MM.1S (cell line): ENCODE results near the gene ZNF346.
"Not testable (repeated sequence)": the region's sequence is repeated elsewhere in the genome, so short reads cannot be mapped to it uniquely, and the experiment has no call there.

Source experiments
- DNase-seq: peaks from one replicate; pipeline ENCODE4 v3.0.0-alpha.2; 2015
- H2AFZ ChIP-seq: fragments of 300-600 bp; sonication (generic); 2 replicates; pipeline ENCODE4 v1.6.0; 2016; ENCODE audit warnings: antibody characterized with exemption, low read length
- H3F3A ChIP-seq: fragments of 300-600 bp; sonication (generic); 2 replicates; pipeline ENCODE4 v1.6.1; 2016; ENCODE audit warnings: mild to moderate bottlenecking, antibody characterized with exemption, low read length, moderate library complexity, mixed read lengths; ENCODE audit not compliant: insufficient read depth
- H3K27ac ChIP-seq: fragments of 300-600 bp; sonication (generic); 2 replicates; pipeline ENCODE4 v1.5.1; 2016; ENCODE audit warnings: mild to moderate bottlenecking, low read length
- H3K27me3 ChIP-seq: fragments of 300-600 bp; sonication (generic); replicated peaks from 2 replicates; pipeline ENCODE4 v1.6.0; 2016; ENCODE audit warnings: low read length; ENCODE audit not compliant: insufficient read depth
- H3K36me3 ChIP-seq: fragments of 300-600 bp; sonication (generic); replicated peaks from 2 replicates; pipeline ENCODE4 v1.6.1; 2016; ENCODE audit warnings: mild to moderate bottlenecking, low read length, mixed read lengths; ENCODE audit not compliant: insufficient read depth
- H3K4me1 ChIP-seq: fragments of 300-600 bp; sonication (generic); 2 replicates; pipeline ENCODE4 v1.6.1; 2016; ENCODE audit warnings: low read length, mixed read lengths
- H3K4me2 ChIP-seq: fragments of 300-600 bp; sonication (generic); 2 replicates; pipeline ENCODE4 v1.6.0; 2016; ENCODE audit warnings: low read depth, low read length
- H3K4me3 ChIP-seq: fragments of 300-600 bp; sonication (generic); 2 replicates; pipeline ENCODE4 v1.5.1; 2016; ENCODE audit warnings: low read length, mixed read lengths
- H3K79me2 ChIP-seq: fragments of 300-600 bp; sonication (generic); 2 replicates; pipeline ENCODE4 v1.6.1; 2016; ENCODE audit warnings: mixed run types, low read length, mixed read lengths
- H3K9ac ChIP-seq: fragments of 300-600 bp; sonication (generic); 2 replicates; pipeline ENCODE4 v1.6.1; 2016; ENCODE audit warnings: low read length, mixed read lengths
- H3K9me2 ChIP-seq: fragments of 300-600 bp; sonication (generic); replicated peaks from 2 replicates; pipeline ENCODE4 v1.6.1; 2016; ENCODE audit warnings: mild to moderate bottlenecking, low read length, mixed read lengths; ENCODE audit not compliant: insufficient read depth
- H3K9me3 ChIP-seq: fragments of 300-600 bp; sonication (generic); replicated peaks from 2 replicates; pipeline ENCODE4 v1.6.1; 2016; ENCODE audit warnings: mild to moderate bottlenecking, low read length, mixed read lengths; ENCODE audit not compliant: insufficient read depth
- H4K20me1 ChIP-seq: fragments of 300-600 bp; sonication (generic); 2 replicates; pipeline ENCODE4 v1.6.1; 2016; ENCODE audit warnings: mild to moderate bottlenecking, low read length, moderate library complexity, mixed read lengths; ENCODE audit not compliant: insufficient read depth
- CTCF ChIP-seq: fragments of 300-600 bp; sonication (generic); IDR thresholded peaks from 2 replicates; pipeline ENCODE4 v1.5.1; 2016; ENCODE audit warnings: antibody characterized with exemption, low read length, mixed read lengths
- EZH2 ChIP-seq: fragments of 300-600 bp; sonication (generic); optimal IDR thresholded peaks from 2 replicates; pipeline ENCODE3; 2017; ENCODE audit warnings: low read depth, mild to moderate bottlenecking, antibody characterized with exemption, low read length, mixed read lengths
- EZH2phosphoT487 ChIP-seq: fragments of 300-600 bp; sonication (generic); IDR thresholded peaks from 2 replicates; pipeline ENCODE4 v1.6.1; 2018; ENCODE audit warnings: antibody characterized with exemption, low read length

ZNF346 gene

GRCh38 chr5:177022386-177023302 is at the start of gene ZNF346:
TSS of gene ZNF346 (plus strand) at chr5:177022696. CDS start at chr5:177022739, 43 bp downstream.
- H3K9me2 ChIP-seq, result no peaks in the 10 kb centered on the region
- peak within 1 kb of the TSS; percentile 80 for H2AFZ ChIP-seq
- H3K4me3 ChIP-seq, result peak within 1 kb of the TSS; percentile 97
- peak within 1 kb of the TSS; percentile 92 for H3K4me2 ChIP-seq
- TF ChIP-seq EZH2phosphoT487 (no peak), CTCF (peak; percentile 49)
- peaks cover 5% of the 10 kb centered on the region; the same call in 1 of the 2 replicates for H3F3A ChIP-seq
- no peaks in the 10 kb centered on the region for H4K20me1 ChIP-seq
- peaks cover 5% of the 10 kb centered on the region; the same call in 1 of the 2 replicates for H3K4me1 ChIP-seq
- peak within 1 kb of the TSS; percentile 95 for H3K9ac ChIP-seq
- H3K9me3 ChIP-seq, result no peaks in the 10 kb centered on the region
- no peaks in the 10 kb centered on the region for H3K36me3 ChIP-seq
- peaks cover 33% of the 10 kb centered on the region for H3K79me2 ChIP-seq
- peak; percentile 95 for DNase-seq
- H3K27me3 ChIP-seq, result no peaks in the 10 kb centered on the region
- peak within 1 kb of the TSS; percentile 43; the same call in 1 of the 2 replicates for H3K27ac ChIP-seq

GRCh38 chr5:176979669-176980068 is 42.8 kb upstream of the ZNF346 start:
- Histone ChIP-seq H3K9me2 (no peaks in the 10 kb centered on the region), H3K4me3 (no peak overlapping the region), H3K27ac (no peak overlapping the region), H3K36me3 (peaks cover 9% of the 10 kb centered on the region), H3K9ac (no peak overlapping the region), H3K9me3 (no peaks in the 10 kb centered on the region), H3F3A (0 out of 2 replicates have a peak, but pooled peaks cover 3% of the 10 kb centered on the region), H3K27me3 (no peaks in the 10 kb centered on the region), H2AFZ (no peak overlapping the region), H4K20me1 (peaks cover 6% of the 10 kb centered on the region), H3K4me1 (no peaks in the 10 kb centered on the region), H3K79me2 (peaks cover 79% of the 10 kb centered on the region), H3K4me2 (no peak overlapping the region)
- TF ChIP-seq CTCF (no peak), EZH2 (no peak), EZH2phosphoT487 (no peak)
- DNase-seq, result no peak

- Histone ChIP-seq H4K20me1 (peaks cover 6% of the 10 kb centered on the region), H3K4me1 (peaks cover 7% of the 10 kb centered on the region), H3K9me2 (no peaks in the 10 kb centered on the region), H3K9me3 (no peaks in the 10 kb centered on the region), H3K79me2 (peaks cover 81% of the 10 kb centered on the region), H3K4me3 (no peak overlapping the region), H3F3A (peaks cover 4% of the 10 kb centered on the region; the same call in 1 of the 2 replicates), H3K36me3 (peaks cover 5% of the 10 kb centered on the region; the same call in 1 of the 2 replicates), H3K4me2 (no peak overlapping the region), H3K9ac (no peak overlapping the region), H2AFZ (no peak overlapping the region), H3K27me3 (no peaks in the 10 kb centered on the region), H3K27ac (no peak overlapping the region)
- DNase-seq, result no peak
- TF ChIP-seq CTCF, result no peak
- TF ChIP-seq EZH2, result no peak
- TF ChIP-seq EZH2phosphoT487, result no peak
Measured at GRCh38 chr5:176980818-176981217, 41.7 kb upstream of the ZNF346 start.

- H2AFZ ChIP-seq, H3K4me2 ChIP-seq, H3K36me3 ChIP-seq, DNase-seq, H4K20me1 ChIP-seq, H3K9me3 ChIP-seq, H3K9me2 ChIP-seq, H3F3A ChIP-seq, H3K27me3 ChIP-seq, H3K27ac ChIP-seq, H3K9ac ChIP-seq, H3K4me3 ChIP-seq: not testable (repeated sequence)
- H3K4me1 ChIP-seq, result peaks cover 13% of the 10 kb centered on the region
- H3K79me2 ChIP-seq, result peaks cover 89% of the 10 kb centered on the region
Measured at GRCh38 chr5:176983112-176983511, 39.4 kb upstream of the ZNF346 start.

- H3K4me2 ChIP-seq, H3K9me2 ChIP-seq, DNase-seq, H3K36me3 ChIP-seq, H3K4me3 ChIP-seq, H3K27ac ChIP-seq, H3K9ac ChIP-seq, H4K20me1 ChIP-seq, H3K27me3 ChIP-seq, H3F3A ChIP-seq, H2AFZ ChIP-seq, H3K9me3 ChIP-seq: not testable (repeated sequence)
- Histone ChIP-seq H3K4me1 (peaks cover 13% of the 10 kb centered on the region), H3K79me2 (peaks cover 90% of the 10 kb centered on the region)
Measured at GRCh38 chr5:176983593-176983992, 38.9 kb upstream of the ZNF346 start.
